Ovary (tissue), 9 donors: ENCODE results near the gene FMNL3. TPM values are rescaled to one million over a fixed set of nuclear protein-coding genes. Genes with fewer than 3 reads are reported as not detected.
"Not testable (repeated sequence)": the region's sequence is repeated elsewhere in the genome, so short reads cannot be mapped to it uniquely, and the experiment has no call there.

Experiments used
- DNase-seq, 5 donors: peaks; one replicate each; pipeline ENCODE4 v3.0.0-alpha.2; 2019 to 2020
- H3K27ac ChIP-seq, 2 donors: fragments of 200-600 bp; one replicate each; pipeline versions ENCODE4 v1.5.1 to v1.8.0; 2019 to 2022
- H3K27me3 ChIP-seq: fragments of 200-600 bp; one replicate; pipeline ENCODE4 v1.8.0; 2022
- H3K36me3 ChIP-seq: fragments of 200-600 bp; sonication (generic); one replicate; pipeline ENCODE4 v1.5.1; 2019
- H3K4me1 ChIP-seq: one replicate; pipeline ENCODE4 v1.8.1; 2013; ENCODE audit warnings: mild to moderate bottlenecking, moderate library complexity; ENCODE audit not compliant: insufficient read depth
- H3K4me3 ChIP-seq: fragments of 200-600 bp; sonication (generic); one replicate; pipeline ENCODE4 v1.5.1; 2017
- H3K9me3 ChIP-seq, 2 donors: fragments of 200-600 bp in 1 of 2; sonication (generic) in 1 of 2; one replicate each; pipeline versions ENCODE4 v1.5.1 to v1.8.1; 2013 to 2019; ENCODE audit warnings: mild to moderate bottlenecking in 1 of 2, moderate library complexity in 1 of 2
- CTCF ChIP-seq, 3 donors: fragments of 450-650 bp in 2 of 3; fragments of 200-600 bp in 1 of 3; IDR thresholded peaks; one replicate each; pipeline versions ENCODE4 v1.5.1 to v1.8.0; 2016 to 2022; ENCODE audit warnings: antibody characterized with exemption in 3 of 3, mild to moderate bottlenecking in 1 of 3
- EP300 ChIP-seq: sonication (generic); formaldehyde crosslinking; IDR thresholded peaks from one replicate; pipeline ENCODE4 v1.6.1; 2017; ENCODE audit warnings: antibody characterized with exemption
- POLR2A ChIP-seq: fragments of 450-650 bp; IDR thresholded peaks from one replicate; pipeline ENCODE4 v1.6.1; 2017; ENCODE audit warnings: antibody characterized with exemption, mild to moderate bottlenecking, moderate library complexity
- WGBS, 3 donors: extraction: QIAGEN DNeasy Blood & Tissue Kit in 1 of 3; methylation state at CpG; one replicate each; pipeline versions ENCODE4 v1.1.5 to v1.1.7; 2013 to 2017; 5-methylcytosine and 5-hydroxymethylcytosine counted together
- intact Hi-C, 4 donors: fragments of 100-400 bp; cut with DNase I; formaldehyde crosslinking; loops; one replicate each; pipeline versions ENCODE4 v1.11.0 to v1.15.1; 2022 to 2023
- polyA plus RNA-seq, 2 donors: library from polyadenylated mRNA; stranded (reverse); fragments of 200-250 nt in 1 of 2; fragments of 350-450 nt in 1 of 2; fragmentation: Illumina TruSeq in 1 of 2; extraction: RNeasy Lipid Tissue Mini Kit (QIAGEN cat#74804) in 1 of 2; gene quantifications; one replicate each; pipeline ENCODE4 v1.2.3, GENCODE V29; 2013 to 2014
- total RNA-seq, 7 donors: library from RNA; depleted of rRNA in 2 of 7; stranded (reverse); fragments of >200 nt in 2 of 7; fragmentation: NEBNext Ultra II Directional in 3 of 7; extraction: Animal tissue kit (Norgen Biotek cat#: 25700) in 3 of 7; gene quantifications; one replicate each; pipeline versions ENCODE4 v1.1.0 to v1.2.4, GENCODE V29; 2016 to 2023
- donor health status: DM: no; HTN: no; CAD: no; lungs with moderate emphysema.
- donor health status: DM: no; HTN: no; CAD: no.
- donor health status: Bipolar disorder and iron deficiency.
- donor health status: DM: yes; HTN: yes; CAD: no.
- donor health status: DM: no; HTN: no; CAD: no.
- donor health status: DM: yes; HTN: yes; CAD: no.

FMNL3 gene
- total and polyA plus RNA-seq, 9 donors = 15.7 to 58.1 (median 33.1) TPM

GRCh38 chr12:49615725-49616124, 91.5 kb downstream of the FMNL3 start:
- DNase-seq = no peak
- WGBS, 3 donors = 90 to 95% (median 94%) methylated on average over 7 of the region's 7 CpGs
- no peak overlapping the region for H3K4me3 ChIP-seq
- no peak for TF ChIP-seq POLR2A
- TF ChIP-seq EP300 = no peak
- no peak for TF ChIP-seq CTCF (IDR thresholded peaks at IDR 0.05)
- intact Hi-C loops = no loop called here
- H3K27ac ChIP-seq = no peak overlapping the region
- no peaks in the 10 kb centered on the region for H3K36me3 ChIP-seq
- no peaks in the 10 kb centered on the region for H3K27me3 ChIP-seq
- H3K9me3 ChIP-seq = no peaks in the 10 kb centered on the region
- H3K4me1 ChIP-seq = no peaks in the 10 kb centered on the region

GRCh38 chr12:49612210-49612609, 95.0 kb downstream of the FMNL3 start:
- no peak for TF ChIP-seq POLR2A
- no peak for TF ChIP-seq CTCF (IDR thresholded peaks at IDR 0.05)
- TF ChIP-seq EP300 = no peak

GRCh38 chr12:49610785-49611184, 96.4 kb downstream of the FMNL3 start:
- H3K4me1 ChIP-seq, H3K27ac ChIP-seq, intact Hi-C loops, H3K27me3 ChIP-seq, H3K36me3 ChIP-seq, H3K4me3 ChIP-seq, H3K9me3 ChIP-seq, DNase-seq: not testable (repeated sequence)
- WGBS, 3 donors = 94 to 98% (median 95%) methylated on average over 4 of the region's 4 CpGs

More at GRCh38 chr12:49612210-49612609, 95.0 kb downstream of the FMNL3 start:
- no peaks in the 10 kb centered on the region for H3K27me3 ChIP-seq
- intact Hi-C loops = no loop called here
- H3K4me3 ChIP-seq = no peak overlapping the region
- DNase-seq = no peak
- H3K27ac ChIP-seq = no peak overlapping the region
- no peaks in the 10 kb centered on the region for H3K9me3 ChIP-seq
- no peaks in the 10 kb centered on the region for H3K4me1 ChIP-seq
- H3K36me3 ChIP-seq = no peaks in the 10 kb centered on the region

GRCh38 chr12:49609875-49610154, 97.4 kb downstream of the FMNL3 start:
- intact Hi-C loops = no loop called here
- H3K27me3 ChIP-seq = no peaks in the 10 kb centered on the region
- H3K27ac ChIP-seq = no peak overlapping the region
- no peak overlapping the region for H3K4me3 ChIP-seq
- no peaks in the 10 kb centered on the region for H3K9me3 ChIP-seq
- H3K36me3 ChIP-seq = no peaks in the 10 kb centered on the region
- no peak for TF ChIP-seq CTCF (IDR thresholded peaks at IDR 0.05)
- no peak for TF ChIP-seq POLR2A
- no peak for TF ChIP-seq EP300
- 73 to 94% (median 77%) methylated on average over 1 of the region's 1 CpG for WGBS, 3 donors
- DNase-seq = no peak
- no peaks in the 10 kb centered on the region for H3K4me1 ChIP-seq

GRCh38 chr12:49609059-49609874, 97.9 kb downstream of the FMNL3 start:
- DNase-seq = no peak
- 93 to 97% (median 96%) methylated on average over 2 of the region's 2 CpGs for WGBS, 3 donors

GRCh38 chr12:49605539-49605938, 101.7 kb downstream of the FMNL3 start, which contains the start of gene FAM186B:
Gene FAM186B, minus strand, starts transcription at chr12:49605639. Its CDS starts 162 bp downstream, at chr12:49605477.
- intact Hi-C loops, DNase-seq, H3K27me3 ChIP-seq, H3K36me3 ChIP-seq, H3K27ac ChIP-seq, H3K9me3 ChIP-seq, H3K4me3 ChIP-seq, H3K4me1 ChIP-seq: not testable (repeated sequence)
- WGBS, 3 donors = 95 to 97% (median 95%) methylated on average over 4 of the region's 4 CpGs

More at GRCh38 chr12:49609059-49609874, 97.9 kb downstream of the FMNL3 start:
- no peaks in the 10 kb centered on the region for H3K36me3 ChIP-seq
- H3K4me1 ChIP-seq = no peaks in the 10 kb centered on the region
- no peak for TF ChIP-seq POLR2A
- no peak for TF ChIP-seq CTCF (IDR thresholded peaks at IDR 0.05)
- no peak for TF ChIP-seq EP300
- no peaks in the 10 kb centered on the region for H3K9me3 ChIP-seq
- H3K27me3 ChIP-seq = no peaks in the 10 kb centered on the region
- H3K27ac ChIP-seq = no peak overlapping the region
- H3K4me3 ChIP-seq = no peak overlapping the region
- intact Hi-C loops = no loop called here
